GM18519 (cell line): ENCODE measurements around the gene PF4V1.

Experiments
- ATAC-seq: cut with Tn5 transposase; IDR thresholded peaks from one replicate; pipeline ENCODE4 v1.9.1; 2021; ENCODE audit warnings: mild to moderate bottlenecking, moderate library complexity; ENCODE audit not compliant: unreplicated experiment, low FRiP score

The PF4V1 gene

DNA sequence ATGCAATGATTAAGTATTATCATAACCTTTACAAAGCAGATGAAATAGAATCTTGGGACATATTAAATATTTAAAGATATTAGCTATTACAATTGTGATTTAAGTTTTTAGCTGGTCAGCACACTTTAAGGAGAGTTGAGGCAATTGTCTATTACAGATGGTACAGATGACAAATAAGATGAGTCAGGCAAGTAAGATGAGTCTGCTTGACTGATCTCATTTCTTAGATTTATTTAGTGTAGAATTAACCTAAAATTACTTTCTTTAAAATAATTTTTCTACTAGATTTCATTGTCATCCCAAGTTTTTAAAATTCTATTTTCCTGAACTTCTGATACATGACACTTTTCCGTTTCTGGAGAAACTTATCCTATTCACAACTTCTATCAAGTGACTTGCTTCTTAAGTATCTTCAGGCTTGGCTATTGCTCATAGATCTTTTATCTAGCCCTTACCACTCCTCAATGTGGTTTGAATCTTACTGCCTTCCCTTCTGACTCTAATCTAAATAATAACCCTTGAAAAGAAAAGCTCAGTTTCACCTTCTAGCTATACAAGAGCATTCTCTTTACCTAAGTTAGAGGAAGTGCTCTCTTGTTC is 49.0 kb downstream of the PF4V1 start:
- ATAC-seq = no peak

DNA sequence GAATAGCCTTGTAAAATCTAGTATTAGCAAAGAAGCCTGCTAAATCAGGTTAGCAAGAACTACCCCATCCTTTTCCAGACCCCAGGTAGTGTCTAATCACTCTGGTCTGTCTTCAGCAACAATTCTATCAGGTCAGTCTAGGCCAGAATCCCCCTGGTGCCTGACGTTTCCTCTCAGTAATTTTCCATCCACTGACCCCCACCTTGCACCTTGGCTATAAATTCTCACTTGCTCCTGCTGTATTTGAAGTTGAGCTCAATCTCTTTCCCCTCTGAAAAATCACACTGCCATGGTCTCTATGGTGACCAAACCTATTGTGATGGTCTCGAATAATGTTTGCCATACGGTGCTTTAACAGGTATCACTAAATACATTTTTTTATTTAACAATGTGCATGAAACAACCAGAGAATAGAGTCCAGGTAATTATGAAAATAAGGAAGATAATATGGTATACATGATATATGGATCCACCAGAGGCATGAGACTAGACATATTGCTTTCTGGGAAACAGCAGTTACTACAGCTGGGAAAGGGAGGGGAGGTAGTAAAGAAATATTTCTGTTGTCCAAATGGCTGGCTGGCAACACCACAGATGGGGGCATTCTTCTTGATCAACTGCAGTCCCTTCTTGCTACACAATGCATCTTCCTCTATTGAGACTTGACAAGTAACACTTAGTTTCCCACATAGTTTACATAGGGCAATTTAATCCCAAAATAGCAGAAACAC is 49.9 kb downstream of the PF4V1 start:
- no peak for ATAC-seq
